ENCODE data around the gene KAZN. TPM values are rescaled to one million over a fixed set of nuclear protein-coding genes. Genes with fewer than 3 reads are reported as not detected.

KAZN gene
- total and polyA plus RNA-seq, 2 of the 8 experiments (the other 6 are each of a cell fraction or from before 2014, with no cell fraction given): 3.7 to 11.8 TPM

DNA sequence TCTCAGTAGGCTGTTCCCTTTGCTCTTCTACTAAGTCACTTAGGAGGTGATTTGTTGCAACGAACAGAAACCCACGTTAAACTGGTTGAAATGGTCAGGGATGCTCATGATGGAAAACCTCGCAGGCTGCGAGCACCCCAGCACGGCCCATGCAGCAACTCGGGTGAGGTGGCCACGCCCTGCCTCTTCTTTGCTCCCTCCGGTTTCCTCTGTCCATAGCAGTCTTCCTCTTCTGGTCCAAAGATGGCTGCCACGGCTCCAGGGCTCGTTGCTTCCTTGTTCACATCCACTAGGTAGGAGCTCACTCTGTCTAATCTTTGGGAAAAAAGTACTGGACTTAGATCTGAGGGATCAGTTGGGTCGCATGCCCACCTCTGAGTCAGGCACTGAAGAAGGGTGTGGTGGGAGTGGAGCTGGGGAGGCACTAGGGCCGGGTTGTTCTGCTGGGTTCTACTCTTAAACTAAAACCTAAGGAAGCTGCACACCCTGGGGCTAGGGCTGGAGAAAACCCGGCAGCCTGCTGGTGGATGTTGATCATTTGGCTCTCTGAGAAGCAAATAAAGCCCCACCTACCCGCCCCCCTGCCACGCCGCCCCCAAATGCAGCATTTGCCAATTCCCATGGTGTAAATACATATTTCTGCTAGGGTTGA lies 31.0 kb downstream of the KAZN start:
- no peak overlapping the region for H2AK5ac ChIP-seq (ENCODE audit: low read depth, low read length)
- no peaks in the 10 kb centered on the region; a peak in 1 of 4 replicates for H3K9me3 ChIP-seq (ENCODE audit: insufficient read depth in 2 of 2, low read depth in 1 of 2, low read length in 1 of 2)
- 0 out of 2 replicates have a peak overlapping the region, but pooled peaks have one; percentile 16 for H2BK5ac ChIP-seq (ENCODE audit: low read depth, low read length)
- no peak overlapping the region for H3K14ac ChIP-seq (ENCODE audit: insufficient read length)
- no peak overlapping the region for H4K5ac ChIP-seq (ENCODE audit: insufficient read length, low read depth, low read length)
- H3K9ac ChIP-seq (replicated peaks in 1 of 4; ENCODE audit: extremely low read depth in 1 of 4, low read depth in 3 of 4, low read length in 3 of 4): no peak overlapping the region
- no peaks in the 10 kb centered on the region for H3K36me3 ChIP-seq (ENCODE audit: control insufficient read depth in 2 of 4, insufficient read depth in 4 of 4, low read length in 3 of 4)
- H3K4ac ChIP-seq (replicated peaks; ENCODE audit: insufficient read length, low read depth, low read length): no peak overlapping the region
- no peak overlapping the region for H3K56ac ChIP-seq (replicated peaks; ENCODE audit: insufficient read length, low read depth, low read length)
- no peaks in the 10 kb centered on the region for H4K20me1 ChIP-seq (replicated peaks in 1 of 2; ENCODE audit: control insufficient read depth in 1 of 2, insufficient read depth in 2 of 2, low read length in 2 of 2)
- no peak overlapping the region for H2BK15ac ChIP-seq (ENCODE audit: low read length)
- DNase-seq (ENCODE audit: low read depth in 1 of 2, low spot score in 2 of 2) (no peak), FAIRE-seq (no peak)
- no peak overlapping the region for H3K4me2 ChIP-seq (ENCODE audit: insufficient read depth in 1 of 2, low read depth in 2 of 2, low read length in 2 of 2)
- WGBS, 2 experiments (ENCODE audit: extremely low coverage in 1 of 2, insufficient coverage in 1 of 2, insufficient read length in 1 of 2, insufficient replicate concordance in 2 of 2, low coverage in 1 of 2, low lambda C conversion rate in 2 of 2, missing lambda C conversion rate in 1 of 2): 89% methylated on average over 16 of the region's 16 CpGs; no CpG with 5 or more reads in 1 of the 2 experiments
- peaks cover 0 to 3% of the 10 kb centered on the region in 2 experiments; a peak in 2 of 4 replicates for H3K79me2 ChIP-seq (ENCODE audit: control insufficient read depth in 1 of 2, insufficient read depth in 2 of 2, low read length in 2 of 2)
- no peaks in the 10 kb centered on the region for H3K23me2 ChIP-seq (ENCODE audit: low read depth, low read length)
- no peak for TF ChIP-seq TBP (IDR thresholded peaks at IDR 0.05; ENCODE audit: low read depth, low read length)
- TF ChIP-seq EGR1 (IDR thresholded peaks at IDR 0.05; ENCODE audit: borderline replicate concordance, low read depth, low read length): no peak
- TF ChIP-seq TEAD4 (IDR thresholded peaks at IDR 0.05; ENCODE audit: low read depth, low read length): no peak
- TF ChIP-seq BRCA1 (IDR thresholded peaks at IDR 0.05; ENCODE audit: low read depth, low read length): no peak
- no peak for TF ChIP-seq SAP30 (IDR thresholded peaks at IDR 0.05; ENCODE audit: insufficient read depth, insufficient replicate concordance, low read length)
- no peak for TF ChIP-seq EP300 (IDR thresholded peaks at IDR 0.05; ENCODE audit: borderline replicate concordance in 1 of 2, low read depth in 2 of 2, low read length in 2 of 2)
- no peak for TF ChIP-seq CREB1 (IDR thresholded peaks at IDR 0.05)
- TF ChIP-seq PHF8 (conservative IDR thresholded peaks at IDR 0.05; ENCODE audit: low read depth, low read length): no peak
- TF ChIP-seq, protein P1, sequence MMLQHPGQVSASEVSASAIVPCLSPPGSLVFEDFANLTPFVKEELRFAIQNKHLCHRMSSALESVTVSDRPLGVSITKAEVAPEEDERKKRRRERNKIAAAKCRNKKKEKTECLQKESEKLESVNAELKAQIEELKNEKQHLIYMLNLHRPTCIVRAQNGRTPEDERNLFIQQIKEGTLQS (IDR thresholded peaks at IDR 0.05; ENCODE audit: insufficient read depth, low read depth, low read length): no peak
- no peak for TF ChIP-seq RBBP5 (IDR thresholded peaks at IDR 0.05; ENCODE audit: borderline replicate concordance, low read depth, low read length)
- H3K79me1 ChIP-seq (ENCODE audit: low read depth, low read length): no peaks in the 10 kb centered on the region
- H3K27ac ChIP-seq (ENCODE audit: low read depth, low read length): no peak overlapping the region
- ChIA-PET POLR2A (ENCODE audit: partially characterized antibody) (no interaction called here), CTCF (ENCODE audit: partially characterized antibody) (interaction anchor here (0.6 kb wide), 1 partner anchor 346 kb away, joined by 3 read pairs; no protein-coding TSS in a partner anchor)
- no peak overlapping the region for H2BK20ac ChIP-seq (ENCODE audit: low read length)
- peaks cover 0 to 10% (median 4%) of the 10 kb centered on the region in 4 experiments; a peak in 5 of 7 replicates for H3K4me1 ChIP-seq (replicated peaks in 1 of 4; ENCODE audit: control insufficient read depth in 3 of 4, insufficient read depth in 4 of 4, low read length in 3 of 4)
- no peak overlapping the region for H2BK120ac ChIP-seq (replicated peaks; ENCODE audit: low read depth, low read length)
- H3K27me3 ChIP-seq (replicated peaks in 1 of 4; ENCODE audit: control insufficient read depth in 3 of 4, extremely low read depth in 1 of 4, insufficient read depth in 3 of 4, low read length in 3 of 4): no peaks in the 10 kb centered on the region
- H2AFZ ChIP-seq (ENCODE audit: low read length): no peak overlapping the region
- no peak overlapping the region for H3K23ac ChIP-seq (ENCODE audit: insufficient read length)
- H2BK12ac ChIP-seq (ENCODE audit: low read depth, low read length): no peak overlapping the region
- H4K8ac ChIP-seq (ENCODE audit: extremely low read depth, insufficient read depth, low read length): no peak overlapping the region
- no peak overlapping the region for H4K91ac ChIP-seq (replicated peaks; ENCODE audit: insufficient read length, low read length)
- H3K4me3 ChIP-seq (ENCODE audit: extremely low read depth in 1 of 4, insufficient read depth in 2 of 4, low read depth in 3 of 4, low read length in 4 of 4): no peak overlapping the region
- no peak overlapping the region for H3K18ac ChIP-seq (ENCODE audit: extremely low read depth, low read length)
